ENCODE results near the gene GNPTG.
A peak's percentile ranks its signal among the peaks of the same experiment; 100 is the strongest.

GNPTG gene

GRCh38 chr16:1351582-1352362, at the start of gene GNPTG, which contains the start of gene TSR3:
TSS of gene GNPTG (plus strand) at chr16:1351931. CDS start at chr16:1351966, 35 bp downstream.
TSS of gene TSR3 (minus strand) at chr16:1351878. CDS start at chr16:1351804, 74 bp downstream.
- DNase-seq (ENCODE audit: low read depth in 1 of 2, low spot score in 1 of 2) = peak; percentile 77 to 91
- in situ Hi-C loops (cut with HindIII; ENCODE audit: low pct_unique_long_range_greater_than_20kb, low sequenced_read_pairs) = no loop called here
- no peak for TF ChIP-seq JUND (IDR thresholded peaks at IDR 0.05; ENCODE audit: low read depth)

GRCh38 chr16:1305823-1306222, 45.9 kb upstream of the GNPTG start:
- in situ Hi-C loops (cut with HindIII; ENCODE audit: low pct_unique_long_range_greater_than_20kb, low sequenced_read_pairs) = no loop called here
- no peak for TF ChIP-seq JUND (IDR thresholded peaks at IDR 0.05; ENCODE audit: low read depth)
- DNase-seq (ENCODE audit: low read depth in 1 of 2, low spot score in 1 of 2) = no peak

- TF ChIP-seq JUND (IDR thresholded peaks at IDR 0.05; ENCODE audit: low read depth) = no peak
- in situ Hi-C loops (cut with HindIII; ENCODE audit: low pct_unique_long_range_greater_than_20kb, low sequenced_read_pairs) = no loop called here
- DNase-seq (ENCODE audit: low read depth in 1 of 2, low spot score in 1 of 2) = no peak
Measured at GRCh38 chr16:1306334-1306733, 45.4 kb upstream of the GNPTG start.

GRCh38 chr16:1308036-1308976, 43.4 kb upstream of the GNPTG start:
- in situ Hi-C loops (cut with HindIII; ENCODE audit: low pct_unique_long_range_greater_than_20kb, low sequenced_read_pairs) = no loop called here
- TF ChIP-seq JUND (IDR thresholded peaks at IDR 0.05; ENCODE audit: low read depth) = no peak
- peak in 1 of 2 experiments; percentile 84 for DNase-seq (ENCODE audit: low read depth in 1 of 2, low spot score in 1 of 2)

- DNase-seq (ENCODE audit: low read depth in 1 of 2, low spot score in 1 of 2) = peak; percentile 87 to 99
Measured at GRCh38 chr16:1308977-1309885, 42.5 kb upstream of the GNPTG start, which contains the start of gene UBE2I. TSS of gene UBE2I (plus strand) at chr16:1309636. CDS start at chr16:1314031, 4,395 bp downstream.

GRCh38 chr16:1309888-1310831, 41.6 kb upstream of the GNPTG start:
- in situ Hi-C loops (cut with HindIII; ENCODE audit: low pct_unique_long_range_greater_than_20kb, low sequenced_read_pairs) = no loop called here
- TF ChIP-seq JUND (IDR thresholded peaks at IDR 0.05; ENCODE audit: low read depth) = no peak

More at GRCh38 chr16:1308977-1309885, 42.5 kb upstream of the GNPTG start, which contains the start of gene UBE2I:
- TF ChIP-seq JUND (IDR thresholded peaks at IDR 0.05; ENCODE audit: low read depth) = no peak
- in situ Hi-C loops (cut with HindIII; ENCODE audit: low pct_unique_long_range_greater_than_20kb, low sequenced_read_pairs) = no loop called here

GRCh38 chr16:1310832-1311200, 40.9 kb upstream of the GNPTG start:
- no peak for TF ChIP-seq JUND (IDR thresholded peaks at IDR 0.05; ENCODE audit: low read depth)
- DNase-seq (ENCODE audit: low read depth in 1 of 2, low spot score in 1 of 2) = no peak
- in situ Hi-C loops (cut with HindIII; ENCODE audit: low pct_unique_long_range_greater_than_20kb, low sequenced_read_pairs) = no loop called here

More at GRCh38 chr16:1309888-1310831, 41.6 kb upstream of the GNPTG start:
- no peak for DNase-seq (ENCODE audit: low read depth in 1 of 2, low spot score in 1 of 2)

- TF ChIP-seq JUND (IDR thresholded peaks at IDR 0.05; ENCODE audit: low read depth) = no peak
- in situ Hi-C loops (cut with HindIII; ENCODE audit: low pct_unique_long_range_greater_than_20kb, low sequenced_read_pairs) = no loop called here
- DNase-seq (ENCODE audit: low read depth in 1 of 2, low spot score in 1 of 2) = no peak
Measured at GRCh38 chr16:1311212-1311737, 40.5 kb upstream of the GNPTG start.

GRCh38 chr16:1311738-1312466, 39.8 kb upstream of the GNPTG start:
- TF ChIP-seq JUND (IDR thresholded peaks at IDR 0.05; ENCODE audit: low read depth) = no peak
- no peak for DNase-seq (ENCODE audit: low read depth in 1 of 2, low spot score in 1 of 2)
- in situ Hi-C loops (cut with HindIII; ENCODE audit: low pct_unique_long_range_greater_than_20kb, low sequenced_read_pairs) = no loop called here

- in situ Hi-C loops (cut with HindIII; ENCODE audit: low pct_unique_long_range_greater_than_20kb, low sequenced_read_pairs) = no loop called here
- DNase-seq (ENCODE audit: low read depth in 1 of 2, low spot score in 1 of 2) = no peak
- TF ChIP-seq JUND (IDR thresholded peaks at IDR 0.05; ENCODE audit: low read depth) = no peak
Measured at GRCh38 chr16:1312467-1312816, 39.3 kb upstream of the GNPTG start.

All from T47D (cell line).